OCI-LY3 (cell line): Measurements from ENCODE around the gene MAN1A2.

ENCODE experiments used
- H2AFZ ChIP-seq: fragments of 200-600, 300-600 bp; shearing (Covaris generic); 2 replicates; pipeline ENCODE4 v1.6.0; 2014; ENCODE audit warnings: antibody characterized with exemption, low read depth, low read length
- H3K27ac ChIP-seq: fragments of 200-600, 300-600 bp; sonication (generic); 2 replicates; pipeline ENCODE4 v1.5.1; 2014; ENCODE audit warnings: mild to moderate bottlenecking, low read length, moderate library complexity, mixed read lengths
- H3K27me3 ChIP-seq: fragments of 200-600, 300-600 bp; sonication (generic); 2 replicates; pipeline ENCODE4 v1.6.1; 2014; ENCODE audit warnings: low read depth, low read length, mixed read lengths
- H3K36me3 ChIP-seq: fragments of 200-600, 300-600 bp; sonication (generic); replicated peaks from 2 replicates; pipeline ENCODE3; 2014; ENCODE audit warnings: low read depth, low read length, mixed read lengths
- H3K4me1 ChIP-seq: fragments of 300-600, 200-600 bp; sonication (generic); 2 replicates; pipeline ENCODE4 v1.6.1; 2014; ENCODE audit warnings: low read length, mixed read lengths
- H3K4me2 ChIP-seq: fragments of 200-600, 300-600 bp; sonication (generic); 2 replicates; pipeline ENCODE4 v1.6.1; 2014; ENCODE audit warnings: low read length, mixed read lengths
- H3K4me3 ChIP-seq: fragments of 300-600, 200-600 bp; sonication (generic); 2 replicates; pipeline ENCODE4 v1.5.1; 2014; ENCODE audit warnings: antibody characterized with exemption, mild to moderate bottlenecking, low read length, moderate library complexity
- H3K79me2 ChIP-seq: fragments of 300-600, 200-600 bp; shearing (Covaris generic); 2 replicates; pipeline ENCODE4 v1.6.1; 2014; ENCODE audit warnings: mild to moderate bottlenecking, low read length, mixed read lengths
- H3K9ac ChIP-seq: fragments of 300-600, 200-600 bp; shearing (Covaris generic); 2 replicates; pipeline ENCODE4 v1.6.0; 2014; ENCODE audit warnings: mild to moderate bottlenecking, low read length, moderate library complexity
- H3K9me3 ChIP-seq: fragments of 200-600, 300-600 bp; shearing (Covaris generic); 2 replicates; pipeline ENCODE4 v1.6.1; 2014; ENCODE audit warnings: low read length, mixed read lengths; ENCODE audit not compliant: insufficient read depth
- H4K20me1 ChIP-seq: fragments of 200-600, 300-600 bp; sonication (generic); 2 replicates; pipeline ENCODE4 v1.6.1; 2016; ENCODE audit warnings: low read length, mixed read lengths; ENCODE audit not compliant: insufficient read depth
- EZH2phosphoT487 ChIP-seq: fragments of 200-600 bp; shearing (Covaris generic); IDR thresholded peaks from 2 replicates; pipeline ENCODE4 v1.6.1; 2018; ENCODE audit warnings: antibody characterized with exemption, mixed run types, low read depth
- TF ChIP-seq, protein P1 (sequence below): fragments of 200-600, 300-600 bp; sonication (generic); IDR thresholded peaks from 2 replicates; pipeline ENCODE4 v1.5.1; 2014; ENCODE audit warnings: antibody characterized with exemption, low read length, low read depth

MAN1A2 gene

DNA sequence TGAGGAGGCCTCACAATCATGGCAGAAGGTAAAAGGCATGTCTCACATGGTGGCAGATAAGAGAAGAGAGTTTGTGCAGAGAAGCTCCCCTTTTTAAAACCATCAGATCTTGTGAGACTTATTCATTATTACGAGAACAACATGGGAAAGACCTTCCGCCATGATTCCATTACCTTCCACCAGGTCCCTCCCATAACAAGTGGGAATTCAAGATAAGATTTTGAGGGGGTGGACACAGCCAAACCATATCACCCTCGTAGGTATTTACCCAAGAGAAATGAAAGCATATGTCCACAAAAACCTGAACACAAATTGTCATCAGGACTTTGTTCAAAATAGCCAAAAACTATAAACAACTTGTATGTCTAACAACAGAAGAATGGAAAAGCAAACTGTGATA lies 192.7 kb downstream of the MAN1A2 start:
- Histone ChIP-seq H3K36me3 (no peaks in the 10 kb centered on the region), H3K27me3 (no peaks in the 10 kb centered on the region), H3K79me2 (no peaks in the 10 kb centered on the region), H3K9me3 (no peaks in the 10 kb centered on the region), H3K27ac (no peak overlapping the region), H3K4me2 (no peak overlapping the region), H3K4me1 (peaks cover 5% of the 10 kb centered on the region; the same call in 1 of the 2 replicates), H2AFZ (no peak overlapping the region), H3K4me3 (no peak overlapping the region), H3K9ac (no peak overlapping the region), H4K20me1 (no peaks in the 10 kb centered on the region)
- TF ChIP-seq, protein P1, sequence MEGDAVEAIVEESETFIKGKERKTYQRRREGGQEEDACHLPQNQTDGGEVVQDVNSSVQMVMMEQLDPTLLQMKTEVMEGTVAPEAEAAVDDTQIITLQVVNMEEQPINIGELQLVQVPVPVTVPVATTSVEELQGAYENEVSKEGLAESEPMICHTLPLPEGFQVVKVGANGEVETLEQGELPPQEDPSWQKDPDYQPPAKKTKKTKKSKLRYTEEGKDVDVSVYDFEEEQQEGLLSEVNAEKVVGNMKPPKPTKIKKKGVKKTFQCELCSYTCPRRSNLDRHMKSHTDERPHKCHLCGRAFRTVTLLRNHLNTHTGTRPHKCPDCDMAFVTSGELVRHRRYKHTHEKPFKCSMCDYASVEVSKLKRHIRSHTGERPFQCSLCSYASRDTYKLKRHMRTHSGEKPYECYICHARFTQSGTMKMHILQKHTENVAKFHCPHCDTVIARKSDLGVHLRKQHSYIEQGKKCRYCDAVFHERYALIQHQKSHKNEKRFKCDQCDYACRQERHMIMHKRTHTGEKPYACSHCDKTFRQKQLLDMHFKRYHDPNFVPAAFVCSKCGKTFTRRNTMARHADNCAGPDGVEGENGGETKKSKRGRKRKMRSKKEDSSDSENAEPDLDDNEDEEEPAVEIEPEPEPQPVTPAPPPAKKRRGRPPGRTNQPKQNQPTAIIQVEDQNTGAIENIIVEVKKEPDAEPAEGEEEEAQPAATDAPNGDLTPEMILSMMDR: no peak
- no peak for TF ChIP-seq EZH2phosphoT487

- H3K4me1 ChIP-seq: peaks cover 5% of the 10 kb centered on the region; the same call in 1 of the 2 replicates
- no peak overlapping the region for H2AFZ ChIP-seq
- H3K79me2 ChIP-seq: no peaks in the 10 kb centered on the region
- TF ChIP-seq, protein P1: no peak
- no peak for TF ChIP-seq EZH2phosphoT487
- no peak overlapping the region for H3K9ac ChIP-seq
- H3K27ac ChIP-seq: no peak overlapping the region
- no peaks in the 10 kb centered on the region for H3K36me3 ChIP-seq
- H3K4me2 ChIP-seq: no peak overlapping the region
- no peaks in the 10 kb centered on the region for H3K27me3 ChIP-seq
- no peak overlapping the region for H3K4me3 ChIP-seq
- H3K9me3 ChIP-seq: no peaks in the 10 kb centered on the region
- H4K20me1 ChIP-seq: no peaks in the 10 kb centered on the region
These were observed 193.8 kb downstream of the MAN1A2 start for GRCh38 chr1:117561071-117561470.

DNA sequence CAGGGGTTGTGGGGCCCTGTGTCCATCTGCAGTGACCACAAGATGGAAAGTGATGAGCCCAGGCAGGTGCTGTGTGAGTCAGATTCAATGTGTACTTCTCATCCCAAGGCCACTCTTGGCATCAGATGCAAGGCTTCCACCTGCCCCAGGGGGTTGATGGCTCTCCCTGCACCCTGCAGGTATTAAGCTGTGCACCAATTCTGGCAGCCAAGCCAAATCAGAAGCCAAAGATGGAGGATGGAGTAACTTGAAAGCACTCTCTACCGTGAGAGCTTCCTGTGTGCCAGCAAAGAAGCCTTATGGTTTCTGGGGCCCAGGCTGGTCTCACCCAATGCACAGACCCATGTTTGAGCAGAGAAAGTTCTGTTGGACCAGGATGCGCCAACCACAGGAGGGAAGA lies 194.3 kb downstream of the MAN1A2 start:
- TF ChIP-seq EZH2phosphoT487: no peak
- TF ChIP-seq, protein P1: no peak
- peaks cover under 1% of the 10 kb centered on the region; the same call in 1 of the 2 replicates for H3K4me1 ChIP-seq

GRCh38 chr1:117562581-117563491 lies 195.6 kb downstream of the MAN1A2 start:
- TF ChIP-seq, protein P1: no peak
- no peak for TF ChIP-seq EZH2phosphoT487
- H3K4me1 ChIP-seq: no peaks in the 10 kb centered on the region
- H3K4me3 ChIP-seq: no peak overlapping the region
- no peak overlapping the region for H3K9ac ChIP-seq
- no peak overlapping the region for H3K27ac ChIP-seq
- no peak overlapping the region for H3K4me2 ChIP-seq
- no peaks in the 10 kb centered on the region for H3K79me2 ChIP-seq
- no peaks in the 10 kb centered on the region for H3K27me3 ChIP-seq
- no peak overlapping the region for H2AFZ ChIP-seq
- H3K9me3 ChIP-seq: no peaks in the 10 kb centered on the region
- no peaks in the 10 kb centered on the region for H3K36me3 ChIP-seq
- no peaks in the 10 kb centered on the region for H4K20me1 ChIP-seq

More for the DNA sequence above, 194.3 kb downstream of the MAN1A2 start:
- H4K20me1 ChIP-seq: no peaks in the 10 kb centered on the region
- H3K36me3 ChIP-seq: no peaks in the 10 kb centered on the region
- no peak overlapping the region for H2AFZ ChIP-seq
- H3K9ac ChIP-seq: no peak overlapping the region
- H3K9me3 ChIP-seq: no peaks in the 10 kb centered on the region
- no peak overlapping the region for H3K4me3 ChIP-seq
- no peak overlapping the region for H3K4me2 ChIP-seq
- no peaks in the 10 kb centered on the region for H3K27me3 ChIP-seq
- H3K27ac ChIP-seq: no peak overlapping the region
- H3K79me2 ChIP-seq: no peaks in the 10 kb centered on the region
